B cell (primary cell): ENCODE data around the gene FGFR2. TPM values are rescaled to one million over a fixed set of nuclear protein-coding genes. Genes with fewer than 3 reads are reported as not detected.

Experiments used
- ATAC-seq: fragments of 200-7000 bp; cut with Tn5 transposase; one replicate; pipeline ENCODE4 v1.10.0; 2021; ENCODE audit warnings: low read depth, mild to moderate bottlenecking, moderate number of reproducible peaks, moderate library complexity
- CTCF ChIA-PET: fragments of 350-600 bp; sonication (Branson Sonifier 250); formaldehyde crosslinking; loops from one replicate; lab custom pipeline; 2021; ENCODE audit warnings: antibody characterized with exemption, inconsistent platforms; lab: Charles Lee
- POLR2A ChIA-PET: fragments of 350-600 bp; sonication (Branson Sonifier 250); formaldehyde crosslinking; loops from one replicate; lab custom pipeline; 2021; ENCODE audit warnings: antibody characterized with exemption; lab: Charles Lee
- DNase-seq: peaks from one replicate; pipeline ENCODE4 v3.0.0; 2013
- H2AFZ ChIP-seq: 2 replicates; pipeline ENCODE4 v1.6.1; 2012; ENCODE audit warnings: mild to moderate bottlenecking, low read depth, low read length; ENCODE audit not compliant: insufficient read depth, poor library complexity, severe bottlenecking
- H3K27ac ChIP-seq, 2 donors: 1 replicate in 1 of 2; 2 replicates in 1 of 2; pipeline ENCODE4 v1.5.1; 2012 to 2013; ENCODE audit warnings: low read length in 2 of 2, mild to moderate bottlenecking in 2 of 2, moderate library complexity in 1 of 2
- H3K27me3 ChIP-seq, 4 experiments: fragments of 200-600 bp in 1 of 4; sonication (generic) in 1 of 4; replicated peaks in 1 of 4; 1 replicate in 2 of 4; 2 replicates in 2 of 4; pipeline versions ENCODE4 v1.6.1 to v1.7.0; 2013 to 2016; ENCODE audit warnings: low read length in 3 of 4, mild to moderate bottlenecking in 2 of 4, mixed read lengths in 1 of 4, moderate library complexity in 1 of 4; ENCODE audit not compliant: insufficient read depth in 4 of 4, control insufficient read depth in 3 of 4; ENCODE audit errors: control extremely low read depth in 1 of 4
- H3K36me3 ChIP-seq, 2 experiments: replicated peaks in 1 of 2; 1 replicate in 1 of 2; 2 replicates in 1 of 2; pipeline versions ENCODE4 v1.6.1 to v1.7.1; 2013; ENCODE audit warnings: low read length in 1 of 2; ENCODE audit not compliant: insufficient read depth in 2 of 2, control insufficient read depth in 1 of 2; ENCODE audit errors: control extremely low read depth in 1 of 2, extremely low read depth in 1 of 2
- H3K4me1 ChIP-seq, 2 donors: fragments of 200-600 bp in 1 of 2; sonication (generic) in 1 of 2; 1 replicate in 1 of 2; 2 replicates in 1 of 2; pipeline versions ENCODE4 v1.5.1 to v1.6.1; 2013 to 2017; ENCODE audit warnings: low read length in 2 of 2; ENCODE audit not compliant: control insufficient read depth in 2 of 2, insufficient read depth in 2 of 2
- H3K4me2 ChIP-seq: replicated peaks from 2 replicates; pipeline ENCODE3; 2012; ENCODE audit warnings: mild to moderate bottlenecking, low read depth, low read length; ENCODE audit not compliant: poor library complexity, severe bottlenecking
- H3K4me3 ChIP-seq, 5 experiments: fragments of 200-600 bp in 1 of 5; sonication (generic) in 1 of 5; 1 replicate in 3 of 5; 2 replicates in 2 of 5; pipeline versions ENCODE4 v1.5.1 to v1.7.0; 2011 to 2016; ENCODE audit warnings: low read length in 4 of 5, mild to moderate bottlenecking in 4 of 5, low read depth in 2 of 5, control low read depth in 1 of 5, moderate library complexity in 1 of 5; ENCODE audit not compliant: insufficient read depth in 1 of 5; ENCODE audit errors: control extremely low read depth in 1 of 5, extremely low read depth in 1 of 5
- H3K79me2 ChIP-seq: fragments of 200-600 bp; sonication (generic); one replicate; pipeline ENCODE4 v1.6.0; 2016; ENCODE audit warnings: low read length; ENCODE audit not compliant: control insufficient read depth, insufficient read depth
- H3K9ac ChIP-seq: fragments of 200-600 bp; sonication (generic); 2 replicates; pipeline ENCODE4 v1.6.1; 2017; ENCODE audit warnings: mild to moderate bottlenecking, low read length, moderate library complexity
- H3K9me3 ChIP-seq, 3 donors: one replicate each; pipeline versions ENCODE4 v1.6.1 to v1.7.1; 2013; ENCODE audit warnings: low read length in 2 of 3; ENCODE audit not compliant: control insufficient read depth in 2 of 3, insufficient read depth in 1 of 3; ENCODE audit errors: control extremely low read depth in 1 of 3
- H4K20me1 ChIP-seq: 2 replicates; pipeline ENCODE4 v1.6.0; 2012; ENCODE audit warnings: mild to moderate bottlenecking, low read length; ENCODE audit not compliant: insufficient read depth, control insufficient read depth, poor library complexity, severe bottlenecking
- H3K27ac Mint-ChIP-seq: one replicate; pipeline ENCODE4 v1.8.0; 2021; ENCODE audit warnings: mixed read lengths
- H3K27me3 Mint-ChIP-seq: one replicate; pipeline ENCODE4 v1.8.0; 2021; ENCODE audit warnings: mixed read lengths
- H3K4me1 Mint-ChIP-seq: one replicate; pipeline ENCODE4 v1.8.0; 2021; ENCODE audit warnings: mixed read lengths
- H3K4me3 Mint-ChIP-seq: one replicate; pipeline ENCODE4 v1.8.0; 2021; ENCODE audit warnings: mixed read lengths
- H3K9me3 Mint-ChIP-seq: one replicate; pipeline ENCODE4 v1.8.0; 2022; ENCODE audit warnings: mixed read lengths; ENCODE audit not compliant: insufficient read depth
- CTCF ChIP-seq: fragments of 200-600 bp; IDR thresholded peaks from one replicate; pipeline ENCODE4 v1.8.0; 2022; ENCODE audit warnings: antibody characterized with exemption, mild to moderate bottlenecking
- EZH2 ChIP-seq: IDR thresholded peaks from 2 replicates; pipeline ENCODE4 v1.6.1; 2012; ENCODE audit warnings: borderline replicate concordance, low read depth, mild to moderate bottlenecking, moderate library complexity, low read length; ENCODE audit not compliant: insufficient read depth, poor library complexity, severe bottlenecking
- WGBS: methylation state at CpG from one replicate; pipeline ENCODE4 v1.1.5; 2013; ENCODE audit warnings: missing lambda C conversion rate; ENCODE audit not compliant: insufficient coverage; 5-methylcytosine and 5-hydroxymethylcytosine counted together
- intact Hi-C: fragments of 100-400 bp; cut with micrococcal nuclease; formaldehyde crosslinking; loops from one replicate; pipeline ENCODE4 v1.10.0; 2022
- polyA plus RNA-seq: library from polyadenylated mRNA; depleted of rRNA; stranded (reverse); fragments of >200 nt; gene quantifications from 2 replicates; pipeline ENCODE4 v1.2.3, GENCODE V29; 2012
- total RNA-seq, 2 donors: library from RNA; stranded (reverse); fragments of 120-200 nt in 1 of 2; gene quantifications; 1 replicate in 1 of 2; 2 replicates in 1 of 2; pipeline versions ENCODE4 v1.2.3 to v1.2.4, GENCODE V29; 2013 to 2022

FGFR2 gene
- total and polyA plus RNA-seq, 2 donors (not counting 1 experiment from before 2014, with no cell fraction given) = not detected

GRCh38 chr10:121596689-121597503 lies 1.3 kb downstream of the FGFR2 start:
- Histone ChIP-seq H3K4me1 (peaks cover 0 to 6% of the 10 kb centered on the region in 2 donors), H3K27me3 (peaks cover 0 to 36% (median 10%) of the 10 kb centered on the region in 4 experiments), H3K36me3 (no peaks in the 10 kb centered on the region), H4K20me1 (no peaks in the 10 kb centered on the region), H3K27ac (no peak overlapping the region), H3K4me2 (no peak overlapping the region), H3K9me3 (no peaks in the 10 kb centered on the region), H3K79me2 (no peaks in the 10 kb centered on the region), H3K4me3 (no peak overlapping the region), H3K9ac (no peak overlapping the region), H2AFZ (no peak overlapping the region)
- no peak for TF ChIP-seq EZH2
- TF ChIP-seq CTCF = no peak
- Mint-ChIP-seq H3K27ac (no peak overlapping the region), H3K4me1 (peaks cover 5% of the 10 kb centered on the region), H3K27me3 (peaks cover 36% of the 10 kb centered on the region), H3K4me3 (peak overlapping the region; percentile 53), H3K9me3 (no peaks in the 10 kb centered on the region)
- ATAC-seq (no peak), DNase-seq (no peak)
- intact Hi-C loops = no loop called here
- ChIA-PET CTCF (interaction anchor here (0.6 kb wide), 1 partner anchor 45 kb away, joined by 3 read pairs; no protein-coding TSS in a partner anchor), POLR2A (no interaction called here)
- 8% methylated on average over 46 of the region's 54 CpGs for WGBS
